ACC112 (cell line): ENCODE measurements around the gene CTDP1.

Experiments used
- H2AFZ ChIP-seq: fragments of 200-600 bp; sonication (generic); one replicate; pipeline ENCODE4 v1.6.0; 2017; ENCODE audit warnings: antibody characterized with exemption, low read length; ENCODE audit not compliant: unreplicated experiment
- H3K27ac ChIP-seq: fragments of 200-600 bp; sonication (generic); 2 replicates; pipeline ENCODE4 v1.5.1; 2014; ENCODE audit warnings: low read depth, mild to moderate bottlenecking, antibody characterized with exemption, low read length, moderate library complexity
- H3K27me3 ChIP-seq: fragments of 200-600 bp; sonication (generic); 2 replicates; pipeline ENCODE4 v1.6.1; 2014; ENCODE audit warnings: mild to moderate bottlenecking, antibody characterized with exemption, low read length, moderate library complexity, mixed read lengths; ENCODE audit not compliant: insufficient read depth
- H3K36me3 ChIP-seq: fragments of 200-600 bp; sonication (generic); 2 replicates; pipeline ENCODE4 v1.6.1; 2016; ENCODE audit warnings: mild to moderate bottlenecking, antibody characterized with exemption, low read length, moderate library complexity, mixed read lengths; ENCODE audit not compliant: insufficient read depth
- H3K4me1 ChIP-seq: fragments of 200-600 bp; sonication (generic); one replicate; pipeline ENCODE4 v1.6.1; 2016; ENCODE audit warnings: low read length, mixed read lengths; ENCODE audit not compliant: insufficient read depth, unreplicated experiment, control insufficient read depth
- H3K4me3 ChIP-seq: fragments of 200-600 bp; sonication (generic); 2 replicates; pipeline ENCODE4 v1.5.1; 2014; ENCODE audit warnings: mild to moderate bottlenecking, low read depth, low read length
- H3K79me2 ChIP-seq: fragments of 200-600 bp; sonication (generic); one replicate; pipeline ENCODE4 v1.6.0; 2016; ENCODE audit warnings: low read length; ENCODE audit not compliant: control insufficient read depth, unreplicated experiment, insufficient read depth

CTDP1 gene

DNA sequence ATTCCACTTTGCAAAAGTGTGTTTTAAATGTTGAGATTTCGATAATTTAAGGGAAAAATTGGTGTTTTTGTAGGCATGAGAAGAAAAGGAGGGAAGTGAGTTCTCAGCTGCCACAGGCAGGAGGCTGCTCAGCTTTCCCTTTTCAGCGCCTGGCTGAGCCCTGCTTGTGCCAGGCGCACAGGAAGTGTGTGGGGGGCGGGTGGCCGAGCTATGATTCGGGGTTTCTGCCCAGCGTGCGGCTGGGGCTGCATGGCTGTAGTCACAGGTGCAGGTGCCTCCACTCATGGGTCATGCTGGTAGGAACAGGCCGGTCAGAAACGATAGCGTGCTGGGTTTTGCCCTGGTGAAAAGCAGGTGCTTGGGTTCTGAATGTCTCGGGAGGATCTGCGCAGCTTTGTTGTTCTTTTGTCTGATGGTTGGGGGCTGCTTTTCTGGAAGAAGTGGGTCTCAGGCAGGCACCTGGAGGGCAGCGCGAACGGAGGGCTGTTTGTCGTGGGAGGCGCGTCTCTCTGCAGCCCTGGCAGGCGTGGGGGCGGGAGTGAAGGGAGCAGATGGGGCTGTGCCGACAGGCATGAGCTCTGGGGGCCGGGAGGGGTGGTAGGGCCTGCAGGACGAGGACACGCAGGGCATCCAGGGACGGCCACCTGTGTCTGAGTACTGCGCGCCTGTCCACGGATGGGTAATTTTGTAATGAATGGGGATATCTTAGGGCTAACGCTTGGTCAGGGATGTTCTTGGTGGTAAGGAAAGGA lies 120.2 kb downstream of the CTDP1 start:
- Histone ChIP-seq H3K4me1 (peaks cover 21% of the 10 kb centered on the region), H3K4me3 (0 out of 2 replicates have a peak overlapping the region, but pooled peaks have one; percentile 74), H2AFZ (no peak overlapping the region), H3K27ac (no peak overlapping the region), H3K36me3 (no peaks in the 10 kb centered on the region), H3K27me3 (peaks cover 29% of the 10 kb centered on the region), H3K79me2 (no peaks in the 10 kb centered on the region)

GRCh38 chr18:79800371-79801180 lies 121.0 kb downstream of the CTDP1 start:
- Histone ChIP-seq H3K4me1 (peaks cover 19% of the 10 kb centered on the region), H3K36me3 (no peaks in the 10 kb centered on the region), H3K4me3 (no peak overlapping the region), H3K79me2 (no peaks in the 10 kb centered on the region), H3K27me3 (peaks cover 29% of the 10 kb centered on the region), H2AFZ (no peak overlapping the region), H3K27ac (no peak overlapping the region)

DNA sequence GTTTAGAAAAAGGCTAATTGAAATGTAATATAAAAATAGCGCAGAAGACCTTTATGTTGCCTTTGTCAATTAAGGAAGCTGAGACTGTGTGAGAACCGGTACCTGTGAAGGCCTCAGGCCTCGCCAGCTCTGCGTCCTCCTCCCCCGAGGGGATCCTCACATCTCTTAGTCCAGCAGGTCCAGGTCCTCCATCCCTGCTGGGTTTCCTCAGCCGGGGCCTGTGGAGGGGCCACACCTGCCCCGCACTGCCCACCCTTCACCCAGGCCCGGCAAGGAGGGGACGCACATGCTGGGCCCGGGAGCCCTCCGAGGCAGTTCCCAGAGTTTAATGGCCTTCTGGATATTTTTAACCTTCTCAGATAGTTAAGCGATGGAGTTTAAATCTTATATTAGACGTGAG lies 121.6 kb downstream of the CTDP1 start:
- Histone ChIP-seq H3K27ac (no peak overlapping the region), H3K36me3 (no peaks in the 10 kb centered on the region), H3K79me2 (no peaks in the 10 kb centered on the region), H2AFZ (no peak overlapping the region), H3K27me3 (peaks cover 29% of the 10 kb centered on the region), H3K4me1 (peaks cover 12% of the 10 kb centered on the region), H3K4me3 (no peak overlapping the region)

DNA sequence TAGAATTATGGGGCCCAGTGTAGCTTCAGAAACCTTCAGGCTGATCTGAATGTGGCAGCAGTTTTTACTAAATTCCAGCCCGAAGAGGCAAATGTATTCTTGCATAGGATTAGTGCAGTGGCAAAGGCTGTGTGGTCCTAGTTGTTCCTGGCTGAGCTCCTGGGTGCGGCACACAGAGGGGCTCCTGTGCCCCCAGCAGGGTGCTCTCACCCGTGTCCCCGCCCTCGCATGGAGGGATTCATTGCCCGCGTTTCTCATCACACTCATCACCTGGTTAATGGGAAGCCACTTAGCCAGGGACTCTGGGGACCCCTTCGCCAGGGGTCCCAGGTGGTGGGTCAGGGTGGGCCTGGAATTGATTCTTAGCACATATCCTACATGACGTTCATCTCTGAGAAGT lies 122.0 kb downstream of the CTDP1 start:
- Histone ChIP-seq H3K4me3 (no peak overlapping the region), H3K4me1 (peaks cover 8% of the 10 kb centered on the region), H3K27ac (no peak overlapping the region), H3K36me3 (no peaks in the 10 kb centered on the region), H2AFZ (no peak overlapping the region), H3K79me2 (no peaks in the 10 kb centered on the region), H3K27me3 (peaks cover 29% of the 10 kb centered on the region)

- H3K79me2 ChIP-seq = no peaks in the 10 kb centered on the region
- H3K36me3 ChIP-seq = no peaks in the 10 kb centered on the region
- no peak overlapping the region for H3K4me3 ChIP-seq
- peaks cover 3% of the 10 kb centered on the region for H3K4me1 ChIP-seq
- H3K27me3 ChIP-seq = peaks cover 24% of the 10 kb centered on the region
- H3K27ac ChIP-seq = no peak overlapping the region
- H2AFZ ChIP-seq = no peak overlapping the region
These were observed 122.7 kb downstream of the CTDP1 start for GRCh38 chr18:79802298-79802697.

DNA sequence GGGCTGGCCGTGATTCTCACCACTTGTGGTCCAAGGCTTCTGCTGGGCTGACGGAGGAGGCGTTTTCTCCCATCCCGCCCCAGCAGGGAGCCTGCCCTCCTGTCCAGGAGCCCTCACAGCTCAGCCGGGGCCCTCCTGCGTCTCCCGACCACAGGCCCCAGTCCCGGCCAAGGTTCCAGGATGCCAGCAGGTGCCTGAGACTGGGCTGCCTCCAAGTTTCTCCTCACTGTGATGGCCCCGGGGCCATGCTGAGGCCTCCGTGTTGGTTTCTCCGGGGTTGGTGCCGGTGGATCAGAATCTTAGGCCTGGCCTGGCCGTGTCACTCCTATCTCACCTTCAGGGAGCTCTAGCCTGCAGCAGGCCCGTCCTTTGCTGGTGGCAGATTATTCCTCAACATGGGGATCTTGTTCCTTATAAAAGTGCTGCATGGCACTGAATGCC lies 124.0 kb downstream of the CTDP1 start:
- Histone ChIP-seq H3K27ac (no peak overlapping the region), H3K27me3 (peaks cover 14% of the 10 kb centered on the region), H2AFZ (no peak overlapping the region), H3K4me3 (no peak overlapping the region), H3K4me1 (no peaks in the 10 kb centered on the region), H3K36me3 (no peaks in the 10 kb centered on the region), H3K79me2 (no peaks in the 10 kb centered on the region)
